Spleen (tissue), 11 donors: ENCODE measurements around the gene EPS8. TPM values are rescaled to one million over a fixed set of nuclear protein-coding genes. Genes with fewer than 3 reads are reported as not detected.

Source experiments
- DNase-seq: peaks from one replicate; pipeline ENCODE4 v3.0.0-alpha.2; 2020
- H3K27ac ChIP-seq, 8 donors: fragments of 200-600 bp; sonication (generic) in 7 of 8; 1 replicate in 4 of 8; 2 replicates in 4 of 8; pipeline versions ENCODE4 v1.5.0 to v1.8.0; 2016 to 2021; ENCODE audit warnings: inconsistent platforms in 4 of 8, mild to moderate bottlenecking in 4 of 8, moderate library complexity in 1 of 8
- H3K27me3 ChIP-seq, 7 donors: fragments of 200-600 bp; sonication (generic) in 6 of 7; replicated peaks in 1 of 7; 1 replicate in 4 of 7; 2 replicates in 3 of 7; pipeline versions ENCODE4 v1.5.0 to v1.8.0; 2016 to 2021; ENCODE audit warnings: inconsistent platforms in 3 of 7, mild to moderate bottlenecking in 1 of 7
- H3K36me3 ChIP-seq, 6 donors: fragments of 200-600 bp; sonication (generic) in 5 of 6; 1 replicate in 4 of 6; 2 replicates in 2 of 6; pipeline versions ENCODE4 v1.5.0 to v1.8.0; 2016 to 2021; ENCODE audit warnings: inconsistent platforms in 2 of 6
- H3K4me1 ChIP-seq, 6 donors: fragments of 200-600 bp; sonication (generic) in 5 of 6; 1 replicate in 3 of 6; 2 replicates in 3 of 6; pipeline versions ENCODE4 v1.5.0 to v1.8.0; 2016 to 2021; ENCODE audit warnings: inconsistent platforms in 3 of 6
- H3K4me3 ChIP-seq, 8 donors: fragments of 200-600 bp; sonication (generic) in 7 of 8; 1 replicate in 4 of 8; 2 replicates in 4 of 8; pipeline versions ENCODE4 v1.5.0 to v1.8.0; 2016 to 2021; ENCODE audit warnings: inconsistent platforms in 4 of 8, mild to moderate bottlenecking in 4 of 8, moderate library complexity in 2 of 8
- H3K9me3 ChIP-seq, 8 donors: fragments of 200-600 bp; sonication (generic) in 7 of 8; 1 replicate in 4 of 8; 2 replicates in 4 of 8; pipeline versions ENCODE4 v1.5.0 to v1.8.0; 2016 to 2021; ENCODE audit warnings: inconsistent platforms in 4 of 8
- CTCF ChIP-seq, 11 experiments: fragments of 200-600 bp in 7 of 11; fragments of 450-650 bp in 4 of 11; sonication (generic) in 4 of 11; IDR thresholded peaks in 8 of 11; conservative IDR thresholded peaks in 3 of 11; 1 replicate in 7 of 11; 2 replicates in 4 of 11; pipeline versions ENCODE4 v1.4.0 to v1.8.0; 2016 to 2021; ENCODE audit warnings: antibody characterized with exemption in 11 of 11, inconsistent platforms in 4 of 11, mild to moderate bottlenecking in 1 of 11
- POLR2A ChIP-seq, 3 donors: fragments of 450-650 bp; IDR thresholded peaks; one replicate each; pipeline ENCODE4 v1.5.1; 2017; ENCODE audit warnings: antibody characterized with exemption in 3 of 3, mild to moderate bottlenecking in 1 of 3
- POLR2AphosphoS5 ChIP-seq, 3 donors: sonication (generic); formaldehyde crosslinking; IDR thresholded peaks; one replicate each; pipeline ENCODE4 v1.5.1; 2017; ENCODE audit warnings: antibody characterized with exemption in 3 of 3
- WGBS, 5 donors: extraction: QIAGEN DNeasy Blood & Tissue Kit in 3 of 5; methylation state at CpG; one replicate each; pipeline versions ENCODE4 v1.1.5 to v1.1.7; 2013 to 2018; 5-methylcytosine and 5-hydroxymethylcytosine counted together
- intact Hi-C: fragments of 100-400 bp; cut with DNase I; formaldehyde crosslinking; loops from one replicate; pipeline ENCODE4 v1.15.0; 2023; ENCODE audit warnings: low total_unique reads
- polyA plus RNA-seq, 3 donors: library from polyadenylated mRNA; stranded (reverse); fragments of 200-250 nt; gene quantifications; one replicate each; pipeline ENCODE4 v1.2.1, GENCODE V29; 2013
- total RNA-seq, 7 donors: library from RNA; depleted of rRNA in 3 of 7; stranded (reverse); fragments of >200 nt in 3 of 7; fragmentation: NEBNext Ultra II Directional in 4 of 7; extraction: Animal tissue kit (Norgen Biotek cat#: 25700) in 4 of 7; gene quantifications; one replicate each; pipeline versions ENCODE4 v1.1.0 to v1.2.1, GENCODE V29; 2016 to 2021
- donor health status: healthy with polysubstance abuse.
- donor health status: DM: no; HTN: no; CAD: no; lungs with moderate emphysema.
- donor health status: DM: no; HTN: no; CAD: no.
- donor health status: Bipolar disorder and iron deficiency.
- donor health status: healthy.
- donor health status: DM: no; HTN: no; CAD: no.
- donor health status: DM: yes; HTN: yes; CAD: no.

EPS8 gene
- total and polyA plus RNA-seq, 10 donors = 4.6 to 90.5 (median 30.9) TPM

- H3K9me3 ChIP-seq = no peaks in the 10 kb centered on the region
- peaks cover 0 to 23% (median 2%) of the 10 kb centered on the region in 6 donors for H3K4me1 ChIP-seq
- H3K36me3 ChIP-seq = no peaks in the 10 kb centered on the region
- TF ChIP-seq CTCF (IDR thresholded peaks at IDR 0.05 in 8 of 11, conservative IDR thresholded peaks at IDR 0.05 in 3 of 11) (no peak), POLR2A (IDR thresholded peaks at IDR 0.05) (no peak), POLR2AphosphoS5 (IDR thresholded peaks at IDR 0.05) (no peak)
- intact Hi-C loops = no loop called here
- no peak overlapping the region for H3K27ac ChIP-seq
- WGBS, 5 donors = 85 to 89% (median 89%) methylated on average over 6 of the region's 6 CpGs
- H3K4me3 ChIP-seq = no peak overlapping the region
- DNase-seq = no peak
- H3K27me3 ChIP-seq = no peaks in the 10 kb centered on the region
Measured at GRCh38 chr12:15684896-15685658, 104.1 kb downstream of the EPS8 start.

GRCh38 chr12:15682826-15683225 lies 106.4 kb downstream of the EPS8 start:
- no peak for DNase-seq
- Histone ChIP-seq H3K36me3 (no peaks in the 10 kb centered on the region), H3K4me1 (peaks cover 0 to 4% (median 1%) of the 10 kb centered on the region in 6 donors), H3K27me3 (no peaks in the 10 kb centered on the region), H3K27ac (no peak overlapping the region), H3K9me3 (no peaks in the 10 kb centered on the region), H3K4me3 (no peak overlapping the region)
- intact Hi-C loops = no loop called here
- TF ChIP-seq CTCF (IDR thresholded peaks at IDR 0.05 in 8 of 11, conservative IDR thresholded peaks at IDR 0.05 in 3 of 11) = no peak
- no peak for TF ChIP-seq POLR2AphosphoS5 (IDR thresholded peaks at IDR 0.05)
- no peak for TF ChIP-seq POLR2A (IDR thresholded peaks at IDR 0.05)

- DNase-seq = no peak
- H3K27me3 ChIP-seq = no peaks in the 10 kb centered on the region
- H3K27ac ChIP-seq = no peak overlapping the region
- no peak overlapping the region for H3K4me3 ChIP-seq
- intact Hi-C loops = no loop called here
- no peaks in the 10 kb centered on the region for H3K4me1 ChIP-seq
- TF ChIP-seq POLR2AphosphoS5 (IDR thresholded peaks at IDR 0.05) (no peak), CTCF (IDR thresholded peaks at IDR 0.05 in 8 of 11, conservative IDR thresholded peaks at IDR 0.05 in 3 of 11) (no peak), POLR2A (IDR thresholded peaks at IDR 0.05) (no peak)
- H3K9me3 ChIP-seq = no peaks in the 10 kb centered on the region
- WGBS, 5 donors = 62 to 90% (median 85%) methylated on average over 1 of the region's 1 CpG
- H3K36me3 ChIP-seq = no peaks in the 10 kb centered on the region
Measured at GRCh38 chr12:15679151-15679550, 110.0 kb downstream of the EPS8 start.

- Histone ChIP-seq H3K27me3 (no peaks in the 10 kb centered on the region), H3K36me3 (no peaks in the 10 kb centered on the region), H3K4me1 (no peaks in the 10 kb centered on the region), H3K4me3 (no peak overlapping the region), H3K27ac (no peak overlapping the region), H3K9me3 (no peaks in the 10 kb centered on the region)
- 83 to 91% (median 87%) methylated on average over 3 of the region's 3 CpGs for WGBS, 5 donors
- no peak for DNase-seq
- TF ChIP-seq POLR2AphosphoS5 (IDR thresholded peaks at IDR 0.05) = no peak
- TF ChIP-seq CTCF (IDR thresholded peaks at IDR 0.05 in 8 of 11, conservative IDR thresholded peaks at IDR 0.05 in 3 of 11) = no peak
- TF ChIP-seq POLR2A (IDR thresholded peaks at IDR 0.05) = no peak
- intact Hi-C loops = no loop called here
Measured at GRCh38 chr12:15677726-15678201, 111.4 kb downstream of the EPS8 start.
